Heart left ventricle (tissue), 16 donors: ENCODE data around the gene SPACA4. TPM values are rescaled to one million over a fixed set of nuclear protein-coding genes. Genes with fewer than 3 reads are reported as not detected.

Experiments used
- ATAC-seq, 4 donors: fragments of 200-7000 bp; cut with Tn5 transposase; one replicate each; pipeline ENCODE4 v1.9.1; 2020 to 2022; ENCODE audit warnings: moderate library complexity in 4 of 4, mild to moderate bottlenecking in 3 of 4, moderate number of reproducible peaks in 1 of 4
- DNase-seq, 5 donors: peaks; one replicate each; pipeline ENCODE4 v3.0.0-alpha.2; 2020
- H3K27ac ChIP-seq, 12 donors: fragments of 200-600 bp; sonication (generic) in 4 of 12; one replicate each; pipeline versions ENCODE4 v1.5.0 to v1.8.0; 2016 to 2022; ENCODE audit warnings: mild to moderate bottlenecking in 2 of 12
- H3K27me3 ChIP-seq, 9 donors: fragments of 200-600 bp; sonication (generic) in 2 of 9; one replicate each; pipeline versions ENCODE4 v1.5.1 to v1.8.0; 2016 to 2022; ENCODE audit warnings: mild to moderate bottlenecking in 3 of 9
- H3K36me3 ChIP-seq, 9 donors: fragments of 200-600 bp; sonication (generic) in 2 of 9; one replicate each; pipeline versions ENCODE4 v1.5.0 to v1.8.0; 2018 to 2022; ENCODE audit warnings: mild to moderate bottlenecking in 2 of 9
- H3K4me1 ChIP-seq, 12 donors: fragments of 200-600 bp; sonication (generic) in 4 of 12; one replicate each; pipeline versions ENCODE4 v1.5.0 to v1.8.0; 2016 to 2022; ENCODE audit warnings: mild to moderate bottlenecking in 3 of 12
- H3K4me3 ChIP-seq, 12 donors: fragments of 200-600 bp; sonication (generic) in 4 of 12; one replicate each; pipeline versions ENCODE4 v1.5.0 to v1.8.0; 2017 to 2022; ENCODE audit warnings: mild to moderate bottlenecking in 9 of 12, moderate library complexity in 4 of 12
- H3K9me3 ChIP-seq, 12 donors: fragments of 200-600 bp; sonication (generic) in 4 of 12; one replicate each; pipeline versions ENCODE4 v1.5.0 to v1.8.0; 2016 to 2022; ENCODE audit warnings: mild to moderate bottlenecking in 1 of 12
- CTCF ChIP-seq, 12 donors: fragments of 200-600 bp; sonication (generic) in 4 of 12; IDR thresholded peaks; one replicate each; pipeline versions ENCODE4 v1.5.0 to v1.8.0; 2018 to 2022; ENCODE audit warnings: antibody characterized with exemption in 12 of 12, mild to moderate bottlenecking in 5 of 12
- POLR2A ChIP-seq, 2 donors: fragments of 450-650 bp; IDR thresholded peaks; one replicate each; pipeline ENCODE4 v1.6.1; 2017; ENCODE audit warnings: antibody characterized with exemption in 2 of 2, mild to moderate bottlenecking in 2 of 2, moderate library complexity in 2 of 2
- WGBS, 4 donors: extraction: QIAGEN DNeasy Blood & Tissue Kit in 2 of 4; methylation state at CpG; one replicate each; pipeline versions ENCODE4 v1.1.5 to v1.1.7; 2013 to 2018; 5-methylcytosine and 5-hydroxymethylcytosine counted together
- intact Hi-C, 10 donors: fragments of 100-400 bp; cut with DNase I; formaldehyde crosslinking; loops; one replicate each; pipeline versions ENCODE4 v1.11.1 to v1.14.2; 2022
- polyA plus RNA-seq, 2 donors: library from polyadenylated mRNA; stranded (reverse); fragments of 200-250 nt; gene quantifications; one replicate each; pipeline ENCODE4 v1.2.3, GENCODE V29; 2013
- total RNA-seq, 9 donors: library from RNA; depleted of rRNA in 2 of 9; stranded (reverse); fragments of >200 nt in 2 of 9; fragmentation: NEBNext Ultra II Directional in 3 of 9; extraction: Animal tissue kit (Norgen Biotek cat#: 25700) in 3 of 9; gene quantifications; one replicate each; pipeline versions ENCODE4 v1.1.0 to v1.2.4, GENCODE V29; 2016 to 2023
- donor health status: ischemic (EF 13 %, LVEDD 7.1; RV severe dilation, severe dysfunction).
- donor health status: healthy with polysubstance abuse.
- donor health status: DM: no; HTN: yes; CAD: no.
- donor health status: DM: no; HTN: no; CAD: no.
- donor health status: ischemic (EF 25% LVEDD 6.9; RV normal size, moderate dysfunction).
- donor health status: ischemic (EF 25% LVEDD 5.7; RV mildly dilated, moderate dysfunction).
- donor health status: healthy.
- donor health status: DM: yes; HTN: yes; CAD: no.
- donor health status: ischemic (EF 35%, LVEDD 5.7; RV mildly dilated, moderate dysfunction).
- donor health status: nonischemic (EF 11% LVEDD 7.7; RV severe dilation, severe dysfunction).
- donor health status: DM: yes; HTN: yes; CAD: no.
- donor health status: PGD.
- donor health status: ischemic (EF 29% LVEDD 5.4; RV normal size, mild dysfunction).
- donor health status: nonischemic (EF 23%, LVEDD 6.1; RV moderate dilation, normal function).

The SPACA4 gene
- total and polyA plus RNA-seq, 11 donors = not detected

GRCh38 chr19:48627201-48627864, 20.8 kb downstream of the SPACA4 start:
- intact Hi-C loops = loop anchor here in 2 of 10 donors (5.0 to 10.0 kb wide), 2 partner anchors 880 to 1017 kb away; partner anchors contain the start of genes NOP53 (in 1 of the 2), RRAS (in 1 of the 2) and SCAF1 (in 1 of the 2)

GRCh38 chr19:48627865-48628314, 21.3 kb downstream of the SPACA4 start:
- ATAC-seq (no peak), DNase-seq (no peak)
- Histone ChIP-seq H3K36me3 (peaks cover 0 to 47% (median 7%) of the 10 kb centered on the region in 9 donors), H3K9me3 (no peaks in the 10 kb centered on the region), H3K27ac (peak overlapping the region in 1 of 12 donors; percentile 16), H3K4me1 (peaks cover 3 to 56% (median 47%) of the 10 kb centered on the region in 12 donors), H3K4me3 (no peak overlapping the region), H3K27me3 (no peaks in the 10 kb centered on the region)
- WGBS, 4 donors = 65 to 91% (median 87%) methylated on average over 4 to 17 of the region's 17 CpGs
- intact Hi-C loops = loop anchor here in 2 of 10 donors (5.0 to 10.0 kb wide), 2 partner anchors 881 to 1017 kb away; partner anchors contain the start of genes NOP53 (in 1 of the 2), RRAS (in 1 of the 2) and SCAF1 (in 1 of the 2)
- TF ChIP-seq CTCF (IDR thresholded peaks at IDR 0.05) (no peak), POLR2A (IDR thresholded peaks at IDR 0.05) (no peak)

More at GRCh38 chr19:48627201-48627864, 20.8 kb downstream of the SPACA4 start:
- H3K27ac ChIP-seq = no peak overlapping the region
- H3K4me1 ChIP-seq = peaks cover 3 to 53% (median 44%) of the 10 kb centered on the region in 12 donors
- H3K9me3 ChIP-seq = no peaks in the 10 kb centered on the region
- TF ChIP-seq POLR2A (IDR thresholded peaks at IDR 0.05) (no peak), CTCF (IDR thresholded peaks at IDR 0.05) (no peak)
- no peak overlapping the region for H3K4me3 ChIP-seq
- no peaks in the 10 kb centered on the region for H3K27me3 ChIP-seq
- H3K36me3 ChIP-seq = peaks cover 0 to 42% (median 7%) of the 10 kb centered on the region in 9 donors
- ATAC-seq (no peak), DNase-seq (no peak)
- WGBS, 4 donors = 83 to 90% (median 84%) methylated on average over 6 of the region's 6 CpGs

- ATAC-seq (no peak), DNase-seq (peak in 1 of 5 donors; percentile 40)
- H3K27ac ChIP-seq = peak overlapping the region in 1 of 12 donors; percentile 16
- H3K36me3 ChIP-seq = peaks cover 0 to 53% (median 7%) of the 10 kb centered on the region in 9 donors
- no peak overlapping the region for H3K4me3 ChIP-seq
- TF ChIP-seq POLR2A (IDR thresholded peaks at IDR 0.05) (no peak), CTCF (IDR thresholded peaks at IDR 0.05) (no peak)
- H3K27me3 ChIP-seq = no peaks in the 10 kb centered on the region
- H3K4me1 ChIP-seq = peaks cover 11 to 56% (median 48%) of the 10 kb centered on the region in 12 donors
- intact Hi-C loops = loop anchor here in 2 of 10 donors (5.0 to 10.0 kb wide), 2 partner anchors 881 to 1016 kb away; partner anchors contain the start of genes NOP53 (in 1 of the 2), RRAS (in 1 of the 2) and SCAF1 (in 1 of the 2)
- no peaks in the 10 kb centered on the region for H3K9me3 ChIP-seq
- WGBS, 4 donors = 84 to 87% (median 86%) methylated on average over 34 of the region's 34 CpGs
These were observed 22.1 kb downstream of the SPACA4 start for GRCh38 chr19:48628486-48629296.
